ENCODE results near the gene CEP63.

The CEP63 gene

DNA sequence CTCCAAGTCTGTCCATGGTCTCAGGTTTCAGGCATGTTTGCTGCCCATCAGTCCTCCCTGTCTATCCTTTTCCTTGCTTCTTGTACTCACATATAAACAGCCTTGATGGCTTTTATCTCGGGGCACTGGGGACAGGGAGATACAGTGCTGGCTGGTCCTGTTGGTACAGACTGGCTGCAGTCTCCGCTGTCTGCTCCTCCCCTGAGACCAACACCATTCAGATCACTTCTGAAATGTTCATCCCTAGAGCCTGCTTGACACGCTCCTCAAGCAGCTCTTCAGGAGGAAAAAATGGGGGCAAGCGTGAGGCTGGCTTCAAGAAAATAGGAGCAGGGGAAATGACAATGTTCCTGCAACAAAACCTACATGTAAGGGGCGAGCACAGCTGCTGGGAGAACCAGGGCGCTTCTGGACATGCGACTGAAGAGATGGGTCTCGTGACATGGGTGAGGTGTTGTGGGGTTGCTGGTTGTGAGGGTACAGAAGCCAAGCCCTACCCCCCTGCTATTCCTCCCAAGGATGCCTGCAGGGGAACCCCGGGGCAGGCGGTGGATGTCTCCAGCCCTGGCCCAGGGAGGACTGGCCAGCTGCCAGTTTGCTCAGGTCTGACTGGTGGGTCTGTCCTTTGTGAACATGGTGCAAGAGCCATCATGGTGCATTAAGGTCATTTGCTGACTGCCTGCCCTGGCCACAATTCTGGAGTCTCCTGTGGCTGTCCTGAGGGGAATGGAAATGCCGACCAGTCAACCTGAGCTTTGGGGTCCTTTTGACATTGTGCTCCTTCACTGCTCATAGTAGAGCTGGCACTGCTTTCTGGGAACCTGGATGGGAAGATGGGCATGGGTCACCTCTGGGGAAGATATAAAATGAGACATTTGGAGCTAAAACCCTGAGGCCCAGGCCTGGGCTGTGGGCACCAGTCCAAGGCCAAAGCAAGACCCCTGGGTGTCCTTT, 124.9 kb downstream of the CEP63 start:
- no peak for DNase-seq

DNA sequence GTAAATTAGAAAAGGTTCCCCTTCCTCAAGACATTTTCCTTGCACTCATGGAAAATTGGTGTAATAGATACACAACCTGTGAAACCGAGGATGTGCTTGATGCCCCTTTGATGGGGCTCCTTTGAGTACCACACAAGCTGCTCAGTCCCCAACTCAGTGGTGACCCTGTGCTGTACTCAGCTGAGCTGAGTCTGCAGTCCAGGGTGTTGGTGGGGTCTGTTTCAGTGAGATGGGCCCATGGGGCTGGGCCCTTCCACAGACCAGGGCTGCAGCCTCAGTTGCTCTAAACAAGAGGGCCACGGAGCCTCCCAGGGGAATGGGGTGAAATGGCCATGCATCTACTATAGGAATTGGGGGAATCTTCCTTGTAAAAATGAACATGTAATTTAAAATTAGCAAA, 125.7 kb downstream of the CEP63 start:
- no peak for DNase-seq

DNA sequence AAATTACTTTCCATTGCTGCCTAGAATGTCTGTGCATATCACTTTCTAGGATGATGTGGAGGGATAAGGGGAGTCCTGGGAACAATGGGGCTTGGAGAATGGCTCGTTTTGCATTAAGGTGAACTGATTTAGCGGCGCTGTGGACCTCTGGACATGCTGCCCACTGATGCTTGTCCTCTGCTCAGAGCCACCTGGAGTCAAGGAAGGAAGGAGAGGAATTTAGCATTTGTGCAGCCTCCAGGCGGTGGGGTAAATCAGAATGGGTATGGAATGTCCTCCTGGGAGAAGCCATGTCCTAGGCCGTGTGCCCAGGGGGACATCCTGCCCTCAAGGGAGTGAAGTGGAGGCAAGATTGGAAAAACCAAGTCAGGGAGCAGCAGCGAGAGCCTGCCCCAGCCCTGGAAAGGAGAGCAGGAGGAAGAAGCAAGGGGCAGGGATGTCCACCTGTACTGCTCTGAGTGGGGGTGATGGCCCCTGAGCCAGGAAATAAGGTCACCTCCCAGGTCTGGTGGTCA, 127.2 kb downstream of the CEP63 start:
- DNase-seq: no peak

DNA sequence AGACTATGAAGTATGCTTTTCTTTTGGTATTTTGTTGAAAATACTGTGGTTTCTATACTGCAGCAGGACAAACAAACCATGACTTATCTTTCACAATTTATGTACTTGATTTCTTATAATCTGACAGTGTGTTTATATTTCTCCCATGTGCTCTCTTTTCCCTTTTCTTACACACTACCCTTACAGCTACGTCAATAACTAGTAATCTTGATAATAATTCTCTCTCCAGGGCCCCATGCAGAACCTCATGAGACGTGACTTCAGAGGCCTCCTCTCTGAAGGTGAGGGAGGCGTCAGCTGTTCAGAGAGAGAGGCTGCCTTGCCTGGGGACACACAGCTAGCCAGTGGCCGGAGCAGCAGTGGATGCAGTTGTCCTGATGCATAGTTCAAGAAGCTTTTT, 129.1 kb downstream of the CEP63 start:
- no peak for DNase-seq

DNA sequence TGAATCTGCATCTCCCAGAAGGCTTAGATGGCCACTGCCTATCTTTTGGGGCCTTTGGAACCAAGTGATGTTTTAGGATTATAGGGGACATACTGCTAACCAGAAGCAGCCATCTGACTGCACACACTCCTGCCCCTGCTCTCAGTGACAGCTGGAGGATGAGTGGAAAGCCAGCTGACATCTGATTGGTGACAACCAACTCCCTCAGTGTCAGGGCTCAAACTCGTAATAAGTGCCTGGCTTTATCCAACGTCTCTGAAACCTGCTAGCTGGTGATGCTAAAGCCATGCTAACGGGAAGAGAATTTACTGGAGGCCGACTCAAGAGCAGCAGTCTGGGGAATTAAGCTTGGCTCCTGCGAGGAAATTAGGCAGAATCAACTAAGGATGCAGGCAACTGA, 129.9 kb downstream of the CEP63 start:
- DNase-seq: no peak

DNA sequence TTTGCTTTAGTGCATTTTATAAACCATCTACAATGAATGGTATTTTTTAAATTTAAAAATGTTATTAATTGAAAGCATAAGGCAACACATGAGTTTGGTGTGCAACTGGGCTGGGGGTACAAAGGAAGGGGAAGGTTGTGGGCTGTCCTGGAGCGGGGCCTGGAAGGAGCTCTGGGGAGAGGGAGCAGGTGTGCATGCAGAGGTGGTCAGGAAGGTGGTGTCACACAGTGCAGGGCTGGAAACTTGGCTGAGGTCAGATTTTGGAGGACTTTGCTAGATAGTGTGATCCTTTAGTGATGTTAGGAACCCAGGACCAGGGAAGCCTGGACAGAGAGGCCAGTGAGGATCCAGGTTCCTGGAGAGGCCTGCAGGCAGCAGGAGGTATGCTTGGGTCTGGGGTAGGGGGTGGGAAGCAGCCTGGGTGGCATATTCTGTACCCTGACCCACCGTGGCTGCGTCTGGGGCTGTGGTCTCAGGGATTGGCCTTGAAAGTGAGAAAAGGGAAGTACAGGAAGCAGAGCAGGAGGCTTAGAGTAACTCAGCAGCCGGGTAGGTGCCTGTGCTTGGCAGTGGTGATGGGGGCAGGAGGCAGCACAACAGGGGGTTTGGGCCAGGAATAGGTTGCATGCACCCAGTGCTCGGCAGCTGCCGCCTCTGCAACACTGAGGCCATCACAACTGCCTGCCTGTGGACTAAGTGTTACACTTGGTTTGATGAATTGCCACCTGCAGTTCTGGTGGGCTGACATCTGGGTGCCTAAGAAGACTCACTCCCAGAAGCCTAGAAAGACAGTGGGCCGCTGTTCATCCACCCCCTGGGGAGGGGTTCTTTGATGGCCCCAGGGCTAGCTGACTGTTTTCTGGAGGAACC, 132.0 kb downstream of the CEP63 start:
- DNase-seq: no peak

DNA sequence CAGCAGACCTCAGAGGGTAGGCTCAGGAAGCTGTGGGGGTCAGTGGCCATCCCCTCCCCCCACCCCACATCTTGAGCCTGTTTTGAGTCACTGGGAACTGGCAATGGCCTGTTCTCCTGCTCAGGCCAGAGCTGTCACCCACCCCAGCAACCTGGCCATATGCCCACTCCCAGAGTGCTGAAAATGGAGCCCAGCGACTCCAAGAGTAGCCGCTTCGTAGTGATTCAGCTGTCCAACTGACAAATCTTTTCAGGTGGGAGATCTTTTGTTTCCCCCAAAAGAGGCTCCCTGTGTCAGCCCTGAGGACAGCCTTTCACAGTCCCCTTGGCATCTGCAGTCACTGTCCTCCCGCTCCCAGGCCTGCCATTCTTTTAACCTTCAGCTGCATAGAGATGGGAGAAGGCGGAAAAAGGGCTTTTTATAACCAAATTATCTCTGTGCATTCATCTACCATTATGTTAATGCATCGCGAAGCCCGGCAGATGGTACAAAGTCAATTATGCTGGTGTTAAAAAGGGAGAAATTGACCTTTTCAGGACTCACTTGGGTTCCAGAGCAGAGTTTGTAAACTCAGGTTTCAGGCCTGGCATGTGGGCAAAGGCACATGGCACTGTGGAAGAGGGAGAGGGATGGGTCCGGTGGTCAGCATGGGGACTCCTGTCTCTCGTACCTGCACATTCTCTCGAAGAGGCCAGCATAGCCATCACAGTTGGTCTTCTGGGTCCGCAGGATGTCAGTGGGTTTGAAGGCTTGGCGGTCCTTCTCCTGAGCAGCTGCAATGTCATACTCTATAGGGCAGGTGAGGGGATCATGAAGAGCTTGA, 132.8 kb downstream of the CEP63 start:
- peak in 1 of 2 donors; percentile 7 for DNase-seq

DNA sequence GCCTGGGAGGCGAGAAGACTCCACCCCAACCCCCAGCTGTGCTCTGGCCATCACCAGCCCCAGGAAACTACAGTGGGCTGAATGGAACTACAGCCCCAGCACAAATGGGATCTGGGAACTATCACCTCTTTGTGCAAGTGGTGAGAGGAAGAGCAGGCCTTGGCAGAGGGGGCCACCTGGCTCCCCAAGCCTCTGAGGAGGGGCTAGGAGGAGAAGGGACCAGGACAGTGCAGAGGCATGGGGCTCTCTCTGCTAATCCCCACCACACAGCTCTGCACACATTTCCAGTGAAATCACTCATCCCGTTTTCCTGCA, 133.4 kb downstream of the CEP63 start:
- no peak for DNase-seq

DNA sequence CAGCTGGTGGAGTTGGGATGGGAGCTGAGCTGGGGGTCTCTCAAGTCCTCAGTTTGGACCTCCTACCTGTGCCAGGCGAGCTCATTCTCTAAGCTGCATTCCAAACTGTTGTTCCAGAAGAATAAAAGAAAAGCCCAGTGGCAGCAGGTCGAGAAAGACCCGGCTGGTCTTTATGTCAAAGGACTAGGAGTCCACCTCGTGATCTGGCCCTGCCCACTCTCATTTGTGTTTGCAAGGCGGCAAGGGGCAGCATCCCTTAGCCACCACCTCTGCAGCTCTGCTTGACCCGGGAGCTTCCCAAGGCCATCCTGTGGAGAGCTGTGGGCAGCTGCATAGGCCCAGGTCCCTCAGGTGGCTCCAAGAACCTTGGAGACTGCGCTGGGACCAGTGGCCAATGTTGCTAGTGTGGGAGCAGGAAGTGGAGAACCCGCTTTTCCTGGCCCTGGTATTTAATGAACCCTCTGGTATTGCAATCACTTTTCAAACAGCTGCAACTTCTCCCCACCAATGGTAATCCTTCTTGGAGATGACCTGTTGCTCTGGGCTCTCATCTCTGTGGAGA, 134.1 kb downstream of the CEP63 start:
- DNase-seq: no peak

DNA sequence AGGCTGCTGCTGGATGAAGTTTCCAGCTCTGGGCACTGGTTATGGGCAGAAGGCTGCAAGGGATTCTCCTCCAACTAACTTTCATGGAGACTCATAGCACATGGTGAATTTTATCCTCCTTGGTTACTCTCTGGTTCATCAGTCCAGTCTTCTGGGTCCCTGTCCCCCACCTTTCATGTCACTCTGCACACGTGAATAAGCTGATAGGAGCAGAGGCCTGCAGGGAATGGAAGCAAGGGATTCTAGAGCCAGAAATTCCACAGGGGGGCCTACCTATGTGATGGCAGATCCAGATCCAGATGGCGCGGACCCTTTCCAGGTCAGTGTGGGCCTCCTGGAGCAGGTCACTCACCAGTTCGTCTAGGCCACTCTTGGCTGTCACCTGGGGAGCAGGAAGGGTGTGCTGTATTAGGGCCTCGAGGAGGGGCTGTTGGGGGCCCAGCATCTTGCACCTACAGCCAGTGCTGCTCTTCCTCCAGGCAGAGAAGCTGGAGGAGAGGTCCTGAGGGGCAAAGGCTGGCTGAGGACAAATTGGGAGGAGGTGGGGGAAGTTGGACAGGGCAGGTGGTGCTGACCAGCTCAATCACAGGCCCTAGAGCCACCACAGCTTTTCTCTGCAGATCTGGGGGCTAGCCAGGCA, 134.7 kb downstream of the CEP63 start:
- DNase-seq: no peak

DNA sequence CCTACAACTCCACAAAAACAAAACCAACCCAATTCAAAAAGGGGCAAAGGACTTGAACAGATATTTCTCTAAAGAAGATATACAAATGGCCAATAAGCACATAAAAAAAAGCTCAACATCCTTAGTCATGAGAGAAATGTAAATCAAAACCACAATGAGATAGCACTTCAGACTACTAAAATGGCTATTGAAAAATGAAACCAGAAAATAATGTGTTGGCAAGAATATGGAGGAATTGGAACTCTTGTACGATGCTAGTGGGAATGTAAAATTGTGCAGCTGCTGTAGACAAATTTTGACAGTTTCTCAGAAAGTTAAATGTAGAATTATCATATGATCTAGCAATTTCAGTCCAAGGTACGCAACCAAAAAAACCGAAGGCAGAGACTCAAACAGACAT, 136.0 kb downstream of the CEP63 start:
- DNase-seq: no peak

DNA sequence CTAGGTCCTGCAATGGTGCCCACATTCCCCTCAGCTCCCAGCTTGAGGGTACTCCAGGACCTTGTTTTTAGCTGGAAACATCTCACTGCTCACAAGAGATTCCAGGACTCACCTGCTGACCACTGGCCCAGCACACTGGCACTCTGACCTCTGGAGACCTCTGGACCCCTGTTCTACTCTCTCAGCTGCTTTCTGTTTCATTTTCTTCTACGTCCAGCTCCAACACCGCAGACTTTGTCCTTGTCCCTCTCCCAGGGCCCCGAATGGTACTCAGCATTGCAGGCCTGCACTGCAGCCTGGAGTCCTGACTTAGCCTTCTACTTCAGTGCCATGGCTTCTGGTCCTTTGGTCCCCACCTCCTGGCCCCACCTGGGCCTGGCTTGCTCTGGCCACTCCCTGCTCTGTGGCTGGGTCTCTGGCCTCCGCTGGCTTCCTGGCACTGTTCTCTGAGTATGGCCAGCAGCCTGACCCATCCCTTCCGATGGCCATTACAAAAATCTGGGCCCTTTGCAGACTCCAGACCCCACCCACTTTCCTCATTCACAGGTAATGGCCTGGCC, 137.0 kb downstream of the CEP63 start:
- DNase-seq: no peak

DNA sequence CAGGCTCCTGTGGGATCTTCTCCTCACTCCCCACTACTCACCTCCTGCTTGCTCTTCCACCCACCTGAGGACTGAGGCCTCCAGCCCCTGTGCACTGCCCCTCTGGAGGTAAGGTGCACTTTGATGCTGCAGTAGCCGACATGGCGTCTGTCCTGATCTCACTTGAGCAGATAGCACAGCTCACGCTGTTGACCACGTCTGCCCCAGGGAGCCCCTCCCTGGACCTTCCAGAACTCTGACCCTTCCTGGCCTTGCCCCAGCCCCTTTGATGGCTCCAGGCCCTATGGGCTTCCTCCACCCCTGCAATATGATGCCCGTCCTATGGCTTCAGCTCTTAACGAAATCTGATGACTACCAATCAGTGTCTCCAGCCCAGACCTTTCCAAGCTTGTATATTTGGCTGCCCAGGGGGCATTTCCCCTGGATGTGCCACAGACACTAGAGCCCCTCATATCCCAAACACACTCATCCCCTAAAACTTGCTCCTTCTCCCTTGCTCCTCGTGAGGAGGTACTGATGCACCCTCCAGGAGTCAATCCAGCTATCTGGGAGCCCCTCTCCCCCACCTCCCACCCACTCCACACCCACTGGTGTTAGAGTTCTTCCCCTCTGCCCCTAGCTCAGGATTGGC, 137.9 kb downstream of the CEP63 start:
- DNase-seq: no peak
